Measurements from ENCODE around the gene CNGA2.

Gene CNGA2

DNA sequence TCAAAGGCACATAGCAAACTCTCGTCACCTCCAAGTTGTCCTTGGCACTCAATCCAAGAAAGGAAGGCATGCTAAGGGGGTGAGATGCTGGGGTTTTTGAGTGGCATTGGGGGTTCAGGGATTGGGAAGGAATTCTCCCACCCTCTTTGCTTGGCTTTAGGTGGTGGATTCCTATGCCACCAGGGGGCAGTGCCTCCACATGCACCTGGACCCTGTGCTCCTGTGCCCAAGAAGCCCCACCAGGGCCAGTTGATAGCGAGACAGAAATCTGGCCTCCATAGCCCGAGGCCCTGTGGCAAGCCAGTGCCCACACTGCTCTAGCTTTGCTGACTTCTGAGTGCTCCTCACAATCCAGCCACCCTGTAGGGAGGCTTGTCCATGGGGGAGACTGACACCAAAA is 20.7 kb upstream of the CNGA2 start:
- DNase-seq = no peak

DNA sequence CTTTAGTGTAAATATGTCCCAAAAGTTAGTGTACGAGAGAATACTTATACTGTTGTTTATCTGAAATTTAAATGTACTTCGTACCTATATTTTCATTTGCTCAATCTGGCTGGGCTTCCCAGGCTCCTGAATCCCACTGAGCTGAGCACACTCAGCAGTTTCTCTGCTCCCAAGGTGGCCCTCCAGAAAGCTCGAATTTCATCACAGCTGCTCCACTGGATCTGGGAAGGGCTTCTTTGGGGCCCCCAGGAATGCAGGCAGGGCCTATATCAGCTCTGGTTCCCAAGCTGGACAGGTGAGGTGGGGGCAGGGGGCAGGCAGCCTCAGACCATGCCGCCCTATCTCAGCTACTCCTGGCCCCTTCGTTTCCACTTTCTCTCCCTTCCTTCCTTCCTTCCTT is 20.2 kb upstream of the CNGA2 start:
- no peak for DNase-seq

DNA sequence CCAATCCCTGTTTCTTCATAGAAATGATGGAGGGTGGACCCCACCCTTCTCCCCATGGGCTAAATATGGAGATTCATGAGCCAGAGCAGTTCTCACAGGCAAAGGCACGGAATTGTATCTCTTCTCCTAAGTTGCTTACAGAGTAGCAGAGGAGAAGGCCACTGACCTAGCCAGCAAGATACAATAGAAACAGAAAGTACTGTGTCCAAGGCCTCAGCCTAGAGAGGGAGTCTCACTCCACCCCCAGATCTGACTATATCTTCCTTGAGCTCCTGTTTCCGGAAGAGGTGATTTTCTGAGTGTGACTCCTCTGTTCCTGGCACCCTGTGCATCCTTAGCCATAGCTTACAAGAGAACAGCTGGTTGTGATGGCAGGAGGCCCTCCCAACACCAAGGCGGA is 18.8 kb upstream of the CNGA2 start, which contains the start of gene FATE1:
TSS of gene FATE1 (plus strand) at position 284 of the 400 bp plus-strand sequence. CDS start at position 369, 85 bp downstream.
- DNase-seq = no peak

DNA sequence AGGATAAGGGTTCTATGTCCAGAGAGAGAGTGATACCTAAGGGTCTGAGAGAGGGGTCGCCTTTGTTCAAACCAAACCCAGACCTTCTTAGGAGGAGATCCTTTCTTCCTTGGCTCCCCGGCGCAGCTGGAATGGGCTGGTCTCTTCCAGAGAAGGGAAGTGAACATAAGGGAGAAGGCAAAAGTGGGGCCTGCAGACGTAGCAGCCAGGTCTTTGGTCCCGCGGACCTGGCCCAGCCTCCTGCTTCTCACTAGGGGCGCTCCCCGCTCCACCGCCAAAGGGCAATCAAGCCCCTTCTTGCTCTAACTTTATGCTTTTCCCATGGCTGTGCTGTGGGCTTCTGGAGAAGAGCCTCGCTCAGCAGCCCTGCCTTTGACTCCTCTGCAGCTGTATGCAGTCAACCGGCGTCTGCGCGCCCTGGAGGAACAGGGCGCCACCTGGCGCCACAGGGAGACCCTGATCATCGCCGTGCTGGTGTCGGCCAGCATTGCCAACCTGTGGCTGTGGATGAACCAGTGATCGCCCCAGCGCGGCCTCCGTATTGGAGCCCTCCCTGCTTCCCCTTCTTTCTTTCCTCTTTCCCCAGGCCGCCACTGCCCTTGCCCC is 12.2 kb upstream of the CNGA2 start:
- DNase-seq = no peak

DNA sequence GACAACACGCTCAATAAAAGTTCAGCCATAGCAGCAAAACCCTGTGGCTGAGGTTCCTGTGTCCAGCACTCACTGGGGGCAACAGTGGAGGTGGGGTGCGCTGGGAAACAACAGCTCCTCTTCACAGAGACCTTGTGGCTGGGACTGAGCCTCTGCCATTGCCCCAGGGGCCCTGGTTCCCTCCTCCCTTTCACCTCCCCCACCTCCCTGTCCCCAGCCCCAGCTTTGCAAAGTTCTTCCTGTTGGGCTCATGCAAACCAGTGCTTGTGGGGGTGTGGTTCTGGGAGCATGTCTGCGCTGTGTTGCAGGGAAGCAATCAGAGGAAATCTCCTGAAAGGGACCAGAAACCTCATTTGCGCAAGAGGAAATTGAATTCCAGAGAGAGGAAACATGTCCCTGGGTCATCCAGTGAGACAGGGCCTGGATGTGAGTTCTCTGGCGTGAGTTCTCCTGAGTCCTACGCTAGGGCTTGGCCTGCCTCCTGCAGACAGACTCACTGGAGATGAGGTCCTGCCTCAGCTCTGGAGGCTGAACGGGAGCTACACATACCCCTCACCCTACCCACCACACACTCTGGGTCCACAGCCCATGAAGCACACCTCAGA is 11.3 kb upstream of the CNGA2 start:
- no peak for DNase-seq

DNA sequence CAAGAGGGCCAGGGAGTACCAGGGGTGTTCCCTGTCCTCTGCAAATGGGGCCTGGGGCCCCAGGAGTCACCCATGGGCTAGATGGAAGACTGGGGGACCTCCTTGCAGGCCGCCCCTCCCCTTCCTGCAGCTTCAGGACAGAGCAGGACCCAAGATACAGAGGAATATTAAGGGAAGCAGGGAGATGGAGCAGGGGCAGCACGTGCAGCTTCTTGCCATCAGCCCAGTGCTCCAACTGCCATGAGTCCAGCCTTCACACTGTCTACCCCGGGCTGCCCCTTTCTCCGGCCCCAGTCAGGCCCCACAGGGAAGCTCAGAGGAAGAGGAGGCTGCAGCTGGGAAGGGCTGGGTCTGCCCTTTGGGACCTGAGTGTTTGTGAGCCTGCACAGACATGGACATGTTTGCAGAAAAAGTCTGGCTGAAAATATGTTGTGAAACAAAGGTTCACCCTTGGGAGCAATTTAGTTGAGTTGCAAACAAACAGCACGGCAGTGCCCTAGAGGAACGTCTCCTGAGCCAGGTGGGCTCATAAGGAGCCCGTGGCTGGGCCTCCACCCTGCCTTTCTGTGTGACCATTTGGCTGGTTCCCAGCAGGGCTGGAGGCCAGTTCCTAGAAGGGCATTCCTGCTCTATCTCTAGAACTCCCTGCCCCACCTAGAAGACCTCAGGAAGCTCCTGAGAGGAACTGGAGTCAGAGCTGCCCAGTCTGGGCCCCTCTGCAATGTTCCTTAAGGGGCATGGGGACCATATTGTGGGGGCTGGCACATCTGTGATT is 9.8 kb upstream of the CNGA2 start:
- no peak for DNase-seq

DNA sequence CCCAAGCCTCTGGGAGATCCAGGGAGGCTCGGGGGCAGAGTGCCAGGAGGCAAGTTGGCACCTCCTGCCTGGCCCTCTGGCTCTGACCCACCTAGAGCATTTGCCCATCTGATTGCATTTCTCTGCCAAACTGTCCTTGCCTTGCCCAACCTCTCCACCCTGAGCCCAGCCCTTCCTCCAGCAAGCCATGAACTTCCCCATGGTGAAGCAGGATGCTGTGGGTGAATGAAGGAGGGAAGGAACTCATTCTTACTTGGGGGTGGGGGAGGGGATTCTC is 9.3 kb upstream of the CNGA2 start:
- DNase-seq = no peak

DNA sequence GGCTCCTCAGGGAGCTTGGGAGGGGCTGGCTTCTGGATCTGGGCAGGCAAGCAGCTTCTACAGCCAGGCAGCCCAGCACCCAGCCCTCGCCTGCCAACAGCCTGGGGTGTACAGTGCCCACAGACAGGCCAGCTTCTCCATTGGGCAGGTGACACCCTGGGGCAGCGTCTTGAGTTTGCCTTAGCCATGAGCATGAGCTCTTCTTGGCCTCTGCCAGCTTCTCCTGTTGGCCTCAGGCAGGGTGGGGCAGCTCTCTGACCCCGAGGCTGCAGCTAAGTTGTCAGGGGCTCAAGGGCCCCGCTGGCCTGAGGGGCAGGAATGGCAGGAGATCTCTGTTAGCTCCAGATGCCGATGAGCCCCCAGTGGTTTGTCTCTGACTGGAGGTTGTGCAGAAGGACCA is 7.8 kb upstream of the CNGA2 start:
- no peak for DNase-seq

DNA sequence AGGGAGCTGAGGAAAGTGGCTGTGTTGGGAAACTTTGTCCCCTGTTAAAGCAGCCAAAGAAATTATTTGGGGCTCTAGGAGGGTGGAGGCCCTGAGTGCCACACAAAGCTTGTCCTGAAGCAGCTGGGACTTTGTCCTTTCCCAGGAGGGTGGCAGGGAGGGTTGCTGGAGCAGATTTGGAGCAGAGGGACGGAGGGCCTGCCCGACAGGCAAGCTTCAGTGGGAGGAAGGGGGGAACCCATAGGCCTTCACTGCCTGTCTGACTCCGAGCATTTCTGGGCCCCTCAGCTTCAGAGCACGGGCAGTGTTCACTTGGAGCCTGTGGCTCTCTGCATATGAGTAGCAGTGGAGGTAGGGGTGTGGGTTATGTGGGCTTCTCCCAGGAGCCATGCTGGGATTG is 7.2 kb upstream of the CNGA2 start:
- DNase-seq = no peak

DNA sequence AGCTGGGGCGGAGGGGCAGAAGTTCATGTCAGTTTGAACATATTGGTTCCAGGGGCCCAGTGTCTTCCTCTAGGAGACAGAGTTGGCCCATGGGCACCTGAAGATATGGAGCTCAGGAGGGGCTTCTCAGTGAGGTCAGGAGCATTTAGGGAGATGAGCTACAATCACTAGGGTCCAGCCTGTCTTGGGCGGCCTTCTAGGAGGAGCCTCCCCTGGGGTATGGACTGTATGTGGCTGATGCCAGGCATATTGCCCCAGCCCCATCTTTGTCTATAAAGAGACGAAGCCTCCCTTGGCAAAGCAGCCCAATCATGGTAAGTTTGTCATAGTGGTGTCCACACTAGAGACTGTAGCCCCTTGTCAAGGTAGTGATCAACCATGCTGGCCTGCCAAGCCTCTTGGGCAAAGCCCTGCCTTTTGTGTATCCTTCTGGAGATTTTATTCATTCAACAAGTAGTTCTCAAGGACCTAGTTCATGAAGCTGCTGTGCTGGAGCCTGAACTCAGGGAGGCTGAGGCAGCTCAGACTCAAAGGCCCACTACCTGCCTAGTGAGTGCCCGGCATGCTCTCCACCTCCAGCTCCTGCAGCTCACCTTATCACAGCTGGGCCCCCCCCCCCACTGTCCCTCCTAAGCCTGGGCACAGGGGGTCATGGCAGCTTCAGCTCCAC is 5.4 kb upstream of the CNGA2 start:
- no peak for DNase-seq

DNA sequence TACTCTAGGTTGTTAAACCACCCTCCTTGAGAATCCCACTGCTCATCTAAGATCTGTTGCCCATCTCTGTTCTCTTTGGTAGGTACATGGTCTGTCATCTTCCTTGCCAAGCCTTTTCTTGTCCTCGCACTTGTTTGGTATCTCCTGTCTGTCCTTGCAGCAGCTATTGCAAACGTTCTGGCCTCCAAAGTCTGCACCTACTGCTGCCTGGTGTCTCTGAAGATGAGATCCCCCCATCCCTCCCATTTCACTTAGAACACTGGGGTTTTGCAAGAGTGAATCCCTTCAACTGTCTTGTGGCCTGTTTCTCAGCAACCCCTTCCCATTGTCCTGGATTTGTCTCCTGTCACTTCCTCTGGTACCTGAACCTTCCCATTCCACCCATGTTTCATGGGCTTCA is 673 bp downstream of the CNGA2 start:
- no peak for DNase-seq

DNA sequence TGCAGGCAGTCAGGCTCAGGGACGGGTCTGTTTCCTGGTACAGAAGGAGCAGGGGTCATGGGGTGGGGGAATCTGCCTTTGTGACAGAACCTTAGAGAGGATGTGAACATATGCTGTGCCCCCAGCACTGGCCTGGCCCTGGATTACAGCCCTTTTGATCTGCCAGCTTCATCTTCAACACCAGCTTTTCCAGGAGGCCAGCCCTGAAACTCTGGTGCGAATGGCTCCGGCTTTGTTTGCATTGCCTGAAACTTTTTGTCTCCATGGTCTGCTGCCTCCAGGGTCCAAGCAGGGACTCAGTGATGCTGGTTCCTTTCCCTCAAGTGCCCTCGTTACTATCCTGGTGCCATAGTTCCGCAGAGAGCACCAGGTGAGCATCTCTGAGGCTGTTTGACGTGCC is 2.1 kb downstream of the CNGA2 start:
- no peak for DNase-seq

DNA sequence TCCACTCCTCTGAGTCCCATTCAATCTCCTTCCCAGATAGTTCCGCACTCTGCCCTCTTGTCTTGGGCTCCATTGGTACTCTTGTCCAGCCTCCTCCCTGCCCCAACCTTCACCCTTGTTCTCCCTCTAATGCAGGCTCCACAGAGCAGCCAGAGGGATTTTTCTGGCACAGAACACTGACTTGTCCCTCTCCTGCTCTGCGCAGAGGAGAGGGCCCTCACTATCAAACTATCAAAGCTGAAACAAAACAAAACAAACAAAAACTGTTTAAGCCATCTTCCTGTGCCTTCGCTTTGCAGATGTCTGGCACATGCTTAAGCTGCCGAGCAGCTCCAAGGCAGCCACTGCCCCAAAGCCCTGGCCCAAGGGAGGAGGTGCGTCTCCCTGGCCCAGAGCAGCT is 2.9 kb downstream of the CNGA2 start:
- no peak for DNase-seq

DNA sequence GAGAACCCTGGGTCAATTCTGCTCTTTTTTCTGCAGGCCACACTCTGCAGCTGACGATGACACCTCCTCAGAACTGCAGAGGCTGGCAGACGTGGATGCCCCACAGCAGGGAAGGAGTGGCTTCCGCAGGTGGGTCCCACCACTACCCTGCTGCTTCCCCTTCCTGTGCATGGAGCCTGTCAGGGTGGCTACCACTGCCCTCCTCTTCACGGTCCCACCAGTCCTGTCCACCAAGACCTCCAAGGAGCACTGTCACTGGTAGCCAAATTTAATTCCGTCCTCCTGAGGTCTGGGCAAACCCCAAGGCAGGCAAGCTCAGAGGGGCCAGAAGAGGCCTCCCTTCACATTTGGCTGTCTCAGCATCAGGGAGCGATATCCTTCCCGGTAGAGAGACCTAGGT is 4.2 kb downstream of the CNGA2 start:
- no peak for DNase-seq

DNA sequence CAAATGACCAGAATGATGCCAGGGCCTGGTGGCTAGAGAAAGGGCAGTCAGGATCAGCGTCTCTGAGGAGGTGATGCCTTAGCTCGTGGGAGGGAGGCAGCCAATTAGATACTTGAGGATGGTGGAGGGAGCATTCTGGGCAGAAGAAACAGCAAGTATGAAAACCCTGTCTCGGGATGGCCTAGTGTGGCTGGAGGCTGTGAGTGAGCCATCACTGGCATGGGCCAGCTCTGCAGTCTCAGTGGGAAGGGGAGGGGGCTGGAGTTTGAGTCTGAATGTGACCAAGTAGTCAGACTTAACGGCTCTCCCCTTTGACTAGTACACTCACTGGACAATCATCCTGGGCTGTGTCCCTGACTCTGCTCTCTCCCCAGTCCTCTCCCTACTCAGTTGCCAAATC is 7.1 kb downstream of the CNGA2 start:
- DNase-seq = no peak

DNA sequence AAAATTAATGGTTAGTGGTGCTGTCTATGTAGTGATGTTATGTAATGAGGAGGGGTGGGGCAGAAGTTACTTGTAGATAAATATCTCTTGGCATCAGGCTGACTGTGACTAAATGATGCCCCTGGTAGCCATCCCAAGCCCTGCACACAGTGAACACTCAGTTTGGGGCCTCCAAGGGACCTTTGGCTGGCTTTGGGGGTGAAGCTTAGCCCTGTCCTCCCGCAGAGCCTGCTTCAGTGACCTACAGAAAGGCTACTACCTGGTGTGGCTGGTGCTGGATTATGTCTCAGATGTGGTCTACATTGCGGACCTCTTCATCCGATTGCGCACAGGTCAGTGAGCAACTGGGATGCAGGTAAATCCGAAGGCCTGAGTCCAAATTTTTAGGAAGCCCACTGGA is 7.8 kb downstream of the CNGA2 start:
- no peak for DNase-seq

DNA sequence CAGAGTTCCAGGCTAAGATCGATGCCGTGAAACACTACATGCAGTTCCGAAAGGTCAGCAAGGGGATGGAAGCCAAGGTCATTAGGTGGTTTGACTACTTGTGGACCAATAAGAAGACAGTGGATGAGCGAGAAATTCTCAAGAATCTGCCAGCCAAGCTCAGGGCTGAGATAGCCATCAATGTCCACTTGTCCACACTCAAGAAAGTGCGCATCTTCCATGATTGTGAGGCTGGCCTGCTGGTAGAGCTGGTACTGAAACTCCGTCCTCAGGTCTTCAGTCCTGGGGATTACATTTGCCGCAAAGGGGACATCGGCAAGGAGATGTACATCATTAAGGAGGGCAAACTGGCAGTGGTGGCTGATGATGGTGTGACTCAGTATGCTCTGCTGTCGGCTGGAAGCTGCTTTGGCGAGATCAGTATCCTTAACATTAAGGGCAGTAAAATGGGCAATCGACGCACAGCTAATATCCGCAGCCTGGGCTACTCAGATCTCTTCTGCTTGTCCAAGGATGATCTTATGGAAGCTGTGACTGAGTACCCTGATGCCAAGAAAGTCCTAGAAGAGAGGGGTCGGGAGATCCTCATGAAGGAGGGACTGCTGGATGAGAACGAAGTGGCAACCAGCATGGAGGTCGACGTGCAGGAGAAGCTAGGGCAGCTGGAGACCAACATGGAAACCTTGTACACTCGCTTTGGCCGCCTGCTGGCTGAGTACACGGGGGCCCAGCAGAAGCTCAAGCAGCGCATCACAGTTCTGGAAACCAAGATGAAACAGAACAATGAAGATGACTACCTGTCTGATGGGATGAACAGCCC is 9.3 kb downstream of the CNGA2 start:
- no peak for DNase-seq

DNA sequence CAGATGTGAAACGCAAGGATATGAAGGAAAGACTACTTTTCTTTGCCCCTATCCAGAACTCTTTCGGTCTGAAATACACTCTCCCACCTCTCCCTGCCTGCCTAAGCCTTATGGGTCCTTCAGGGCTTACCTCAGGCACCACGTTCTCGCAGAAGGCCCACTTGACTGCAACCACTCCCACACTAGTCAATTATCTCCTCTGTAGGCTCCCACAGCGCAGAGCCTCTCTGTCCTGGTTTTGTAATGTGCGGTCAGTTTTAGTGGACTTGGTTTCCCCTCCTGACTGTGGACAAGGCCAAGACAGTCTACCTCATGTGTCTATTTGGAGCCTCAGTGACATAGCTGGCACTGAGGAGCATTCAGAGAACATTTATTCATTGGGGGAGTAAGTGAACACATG is 11.1 kb downstream of the CNGA2 start:
- no peak for DNase-seq

DNA sequence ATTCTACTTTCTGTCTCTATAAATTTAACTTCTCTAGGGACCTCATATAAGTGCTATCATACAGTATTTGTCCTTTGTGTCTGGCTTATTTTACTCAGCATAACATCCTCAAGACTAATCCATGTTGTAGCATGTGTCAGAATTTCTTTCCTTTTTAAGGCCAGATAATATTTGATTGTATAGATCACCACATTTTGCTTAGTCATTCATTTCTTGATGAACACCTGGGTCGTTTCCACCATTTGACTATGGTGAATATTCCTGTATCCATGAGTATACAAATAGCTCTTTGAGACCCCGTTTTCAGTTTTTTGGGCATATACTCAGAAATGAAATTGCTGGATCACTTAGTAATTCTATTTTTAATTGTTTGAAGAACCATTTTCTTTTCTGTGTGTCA is 12.0 kb downstream of the CNGA2 start:
- no peak for DNase-seq

DNA sequence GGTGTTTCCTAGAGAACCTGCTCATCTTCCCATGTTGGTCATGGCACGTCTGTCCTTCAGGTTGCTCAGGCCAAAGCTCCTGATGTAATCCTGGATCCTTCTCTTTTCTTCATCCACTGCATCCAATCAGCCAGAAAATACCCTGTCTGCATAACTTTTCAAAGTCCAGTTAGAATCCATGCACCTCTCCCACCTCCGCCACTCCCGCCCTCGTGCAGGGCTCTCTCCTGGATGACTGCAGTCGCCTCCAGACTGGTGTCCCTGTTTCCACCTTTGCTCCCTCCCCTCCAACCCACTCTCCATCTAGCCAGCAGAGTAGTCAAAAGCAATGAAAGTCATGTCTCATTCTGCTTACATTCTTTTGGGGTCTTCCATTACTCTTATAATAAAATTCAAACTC is 16.0 kb downstream of the CNGA2 start:
- no peak for DNase-seq

DNA sequence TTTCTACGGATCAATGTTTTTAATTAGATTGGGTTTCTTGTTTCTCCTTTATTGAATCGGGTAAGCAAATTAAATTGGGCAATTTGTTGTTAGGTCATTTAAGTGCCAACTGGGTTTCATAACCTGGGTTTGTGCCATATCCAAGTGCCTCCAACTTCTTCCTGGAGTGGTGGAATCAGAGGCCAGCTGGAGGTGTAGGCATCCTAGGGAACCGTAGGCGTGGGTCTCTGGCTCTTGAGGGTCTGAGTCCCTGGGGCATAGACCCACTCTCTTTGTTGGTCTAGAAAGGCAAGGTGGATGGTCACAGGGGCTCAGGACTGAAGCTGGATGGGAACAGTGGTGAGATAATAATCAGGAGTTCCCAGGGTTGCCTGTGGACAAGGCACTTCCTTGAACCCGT is 18.3 kb downstream of the CNGA2 start:
- no peak for DNase-seq

DNA sequence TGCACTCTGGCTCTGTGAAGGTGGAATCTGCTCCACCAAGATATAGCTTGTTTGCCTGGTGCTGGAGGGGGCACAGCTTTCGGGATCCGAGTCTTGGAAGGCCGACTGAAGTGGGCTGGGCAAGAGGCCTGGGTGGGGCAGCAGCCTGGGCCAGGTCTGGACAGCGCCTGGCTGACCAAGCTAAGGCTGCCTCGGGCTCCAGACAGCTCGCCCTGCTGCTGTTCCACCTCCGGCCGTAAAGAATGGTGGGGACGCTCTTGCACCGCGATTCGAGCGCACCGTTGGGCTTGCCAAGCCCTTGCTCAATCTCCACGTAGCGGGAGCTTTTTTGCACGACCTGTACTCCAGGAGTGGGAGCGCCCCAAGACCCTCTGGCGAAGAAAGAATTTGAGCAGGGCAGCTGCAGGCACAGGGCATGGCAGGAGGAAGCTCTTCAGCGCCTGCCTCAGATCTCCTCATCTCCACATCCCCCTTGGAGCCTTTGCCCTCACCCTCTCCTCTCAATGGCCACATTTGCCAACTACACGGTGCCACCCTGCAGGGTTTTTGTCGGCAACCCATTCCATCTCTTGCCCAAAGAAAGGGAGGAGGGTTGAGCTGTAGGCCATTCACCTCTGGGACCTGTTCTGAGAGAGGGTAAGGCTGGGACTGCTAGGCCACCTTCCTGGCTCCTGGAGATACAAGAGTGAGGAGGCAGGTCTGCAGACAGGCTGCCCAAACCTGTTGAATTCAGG is 18.9 kb downstream of the CNGA2 start:
- peak; percentile 1 to 3 for DNase-seq

DNA sequence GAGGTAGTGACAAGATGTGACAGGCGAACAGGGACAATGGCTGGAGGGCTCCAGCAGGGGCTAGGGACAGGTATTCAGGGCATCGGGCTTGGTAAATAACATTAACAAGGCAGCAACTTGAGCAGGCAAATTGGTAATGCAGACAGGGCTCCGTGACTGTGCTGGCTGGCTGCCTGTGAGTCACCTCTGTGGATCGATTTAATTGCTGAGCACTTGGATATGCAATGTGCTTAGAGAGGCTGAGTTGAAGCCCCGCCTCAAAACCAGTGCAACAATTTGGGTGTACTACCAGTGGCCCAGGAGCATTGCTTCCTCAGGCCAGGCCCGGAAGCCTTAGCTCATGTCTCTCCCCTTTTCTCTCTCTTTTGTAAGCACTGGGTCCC is 19.5 kb downstream of the CNGA2 start:
- no peak for DNase-seq

Measured in NCI-H2081 (cell line).